ENCODE data around the gene NHS.

DNA sequence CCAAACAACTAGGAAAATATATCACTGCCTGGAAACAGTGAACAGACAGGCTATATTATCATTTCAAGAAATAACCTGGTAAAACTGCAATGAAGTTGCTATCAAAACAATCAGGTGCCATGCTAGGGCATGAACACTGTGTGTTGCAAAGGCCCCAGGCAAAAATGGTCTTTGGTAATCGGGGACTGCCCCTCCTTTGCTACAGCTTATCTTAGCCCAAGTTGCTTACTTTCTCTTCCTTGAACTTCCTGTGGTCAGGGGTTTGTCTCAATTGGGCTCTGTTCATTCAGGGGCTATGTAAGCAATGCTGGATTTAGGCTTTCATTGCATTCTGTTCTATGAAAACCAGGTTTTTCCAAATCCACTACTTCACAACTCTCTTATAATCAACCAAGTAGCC, 392.7 kb downstream of the NHS start:
- no peak for TF ChIP-seq CTCF (IDR thresholded peaks at IDR 0.05)
- no peak for TF ChIP-seq POLR2A (IDR thresholded peaks at IDR 0.05)

All from body of pancreas (tissue), 4 donors.